Inflammatory macrophage (primary cell): ENCODE measurements around the gene GDE1.

Experiments used
- DNase-seq, 2 donors: peaks; one replicate each; pipeline ENCODE4 v3.0.0-alpha.2; 2020 to 2022

The GDE1 gene

DNA sequence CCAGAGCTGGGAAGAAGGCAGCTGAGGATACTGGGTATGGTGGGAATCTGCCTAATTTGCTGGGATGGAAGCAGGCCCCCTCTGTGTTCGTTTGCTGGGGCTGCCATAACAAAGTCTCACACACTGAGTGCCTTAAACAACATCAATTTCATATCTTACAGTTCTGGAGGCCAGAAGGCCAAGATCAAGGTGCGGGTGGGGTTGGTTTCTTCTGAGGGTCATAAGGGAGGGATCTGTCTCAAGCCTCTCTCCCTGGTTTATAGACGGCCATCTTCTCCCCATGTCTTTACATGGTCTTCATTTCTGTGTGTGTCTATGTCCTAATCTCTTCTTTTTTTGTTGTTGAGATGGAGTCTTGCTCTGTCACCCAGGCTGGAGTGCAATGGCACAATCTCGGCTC, 35.8 kb downstream of the GDE1 start:
- no peak for DNase-seq

DNA sequence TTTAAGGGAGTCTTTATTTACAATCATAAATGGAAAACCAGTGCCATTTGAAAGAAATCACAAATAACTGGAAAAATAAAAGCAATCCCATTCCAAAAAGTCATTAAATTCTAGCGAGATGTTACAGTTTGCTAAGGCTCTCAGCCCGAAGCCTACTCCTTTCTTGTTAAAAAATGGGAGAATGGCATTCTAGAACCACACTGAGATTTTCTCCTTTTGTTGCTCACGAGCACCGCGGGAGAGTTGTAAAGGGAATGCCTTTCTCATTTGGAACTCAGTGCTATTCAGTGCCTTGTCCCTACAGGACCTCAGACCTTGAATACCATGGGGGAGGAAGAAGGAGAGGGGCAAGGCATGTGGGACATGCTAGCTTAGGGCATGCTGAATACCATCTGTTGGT, 36.3 kb downstream of the GDE1 start:
- DNase-seq = no peak

DNA sequence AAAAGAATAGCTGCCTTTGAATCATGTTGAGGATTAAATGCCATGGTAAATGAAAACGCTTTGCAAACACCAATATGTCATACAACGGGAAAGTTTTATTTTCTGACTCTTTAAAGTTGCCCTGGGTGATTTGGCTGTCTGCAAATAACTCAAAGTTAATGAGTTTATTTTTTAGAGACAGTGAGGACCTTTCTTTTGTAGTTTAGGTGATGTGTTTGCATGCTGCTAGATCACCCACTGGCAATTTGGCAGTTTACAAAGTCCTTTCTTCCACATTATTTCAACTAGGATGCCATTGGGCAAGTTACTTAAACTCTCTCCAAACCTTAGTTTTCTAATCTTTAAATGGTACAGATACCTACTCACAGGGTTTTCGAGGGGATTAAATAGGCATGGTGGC, 37.8 kb downstream of the GDE1 start:
- no peak for DNase-seq

DNA sequence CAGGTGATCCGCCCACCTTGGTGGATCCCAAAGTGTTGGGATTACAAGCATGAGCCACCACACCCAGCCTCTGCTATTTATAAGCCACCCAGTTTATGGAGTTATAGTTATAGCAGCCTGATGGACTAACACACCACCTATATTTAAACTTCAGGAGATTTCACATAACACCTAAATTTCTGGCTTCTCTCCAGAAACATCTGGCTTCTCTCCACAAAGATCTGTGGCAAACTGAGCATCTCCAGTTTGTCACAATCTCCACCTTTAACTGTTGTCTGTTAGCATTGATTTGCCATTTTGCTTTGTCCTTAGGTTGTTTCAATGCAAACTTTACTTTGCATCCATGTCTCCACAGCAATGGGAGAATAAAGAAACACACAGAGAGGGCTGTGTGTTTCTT, 39.6 kb downstream of the GDE1 start:
- DNase-seq = no peak

DNA sequence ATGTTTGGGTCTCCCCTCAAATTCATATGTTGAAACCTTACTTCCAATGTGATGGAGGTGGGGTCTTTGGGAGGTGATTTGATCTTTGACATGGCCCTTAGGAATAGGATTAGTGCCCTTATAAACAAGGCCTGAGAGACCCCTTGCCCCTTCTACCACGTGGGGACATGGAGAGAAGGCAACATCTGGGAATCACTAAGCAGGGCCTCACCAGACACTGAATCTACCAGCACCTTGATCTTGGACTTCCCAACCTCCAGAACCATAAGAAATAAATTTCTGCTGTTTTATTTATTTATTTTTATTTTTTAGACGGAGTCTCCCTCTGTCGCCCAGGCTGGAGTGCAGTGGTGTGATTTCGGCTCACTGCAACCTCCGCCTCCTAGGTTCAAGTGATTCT, 40.1 kb downstream of the GDE1 start:
- DNase-seq = no peak

DNA sequence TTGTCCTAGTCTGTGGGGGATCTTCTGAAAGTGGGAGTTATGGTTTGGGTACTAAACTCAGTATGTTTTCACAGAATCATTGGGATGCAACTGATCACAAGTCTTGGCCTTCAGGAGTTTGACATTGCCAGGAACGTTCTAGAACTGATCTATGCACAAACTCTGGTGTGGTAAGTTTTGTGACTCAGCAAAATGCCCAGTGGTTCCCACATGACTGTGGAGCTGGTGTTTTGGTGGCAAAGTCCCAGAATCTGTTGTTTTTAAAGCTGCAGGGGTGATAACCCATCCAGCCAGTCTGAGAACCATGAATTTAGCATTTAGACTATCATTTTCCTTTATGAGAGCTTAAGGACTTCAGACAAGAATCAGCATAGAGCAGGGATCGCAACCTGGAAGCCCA, 40.6 kb downstream of the GDE1 start:
- peak in 1 of 2 donors; percentile 2 for DNase-seq

DNA sequence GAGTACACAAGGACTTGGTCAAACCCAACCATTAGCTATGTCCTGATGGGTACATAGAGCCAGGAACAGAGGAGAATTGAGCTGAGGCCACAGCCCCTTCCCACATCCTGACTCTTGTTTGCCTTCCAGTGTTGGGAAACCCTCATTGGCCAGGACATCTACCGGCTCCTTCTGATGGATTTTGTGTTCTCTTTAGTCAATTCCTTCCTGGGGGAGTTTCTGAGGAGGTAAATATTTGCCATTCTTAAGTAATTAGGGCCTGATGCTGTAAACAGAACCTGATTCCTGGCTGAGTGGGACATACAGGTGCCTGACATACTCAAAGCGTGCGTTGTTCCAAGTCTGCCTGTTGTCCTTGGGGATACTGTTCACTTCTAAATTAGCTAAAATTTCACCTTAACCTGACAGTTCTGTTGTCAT, 42.6 kb downstream of the GDE1 start:
- DNase-seq = no peak

DNA sequence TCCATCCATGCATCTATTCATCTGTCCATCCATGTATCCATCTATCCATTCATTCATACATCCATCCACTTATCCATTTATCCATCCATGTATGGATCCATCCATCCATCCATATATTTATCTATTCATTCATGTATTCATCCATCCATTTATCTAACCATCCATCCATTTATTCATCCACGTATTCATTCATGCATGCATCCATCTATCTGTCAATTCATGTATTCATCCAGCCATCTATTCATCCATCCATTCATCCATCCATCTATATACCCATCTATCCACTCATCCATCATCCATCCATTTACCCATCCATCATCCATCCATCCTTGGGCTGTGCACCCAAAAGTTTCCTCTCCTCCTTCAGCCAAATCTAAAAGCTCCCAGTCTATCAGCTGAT, 43.4 kb downstream of the GDE1 start:
- no peak for DNase-seq

DNA sequence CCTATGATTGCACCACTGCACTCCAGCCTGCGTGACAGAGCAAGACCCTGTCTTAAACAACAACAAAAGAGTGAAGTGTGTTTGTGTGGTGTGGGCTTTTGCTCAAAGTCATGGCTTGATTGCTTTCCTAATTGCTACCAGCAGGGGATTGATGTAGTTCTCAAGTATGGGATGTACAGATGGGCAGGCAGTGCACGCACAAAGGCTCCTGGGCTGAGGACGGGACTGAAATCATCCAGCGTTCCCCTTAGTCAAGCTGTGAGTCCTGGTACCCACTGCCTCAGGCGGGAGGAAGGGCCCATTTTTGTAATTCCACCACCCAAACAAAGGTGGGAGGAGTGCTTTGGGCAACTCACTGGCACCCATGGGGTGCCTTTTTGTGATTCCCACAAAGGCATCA, 47.3 kb downstream of the GDE1 start:
- DNase-seq = no peak

DNA sequence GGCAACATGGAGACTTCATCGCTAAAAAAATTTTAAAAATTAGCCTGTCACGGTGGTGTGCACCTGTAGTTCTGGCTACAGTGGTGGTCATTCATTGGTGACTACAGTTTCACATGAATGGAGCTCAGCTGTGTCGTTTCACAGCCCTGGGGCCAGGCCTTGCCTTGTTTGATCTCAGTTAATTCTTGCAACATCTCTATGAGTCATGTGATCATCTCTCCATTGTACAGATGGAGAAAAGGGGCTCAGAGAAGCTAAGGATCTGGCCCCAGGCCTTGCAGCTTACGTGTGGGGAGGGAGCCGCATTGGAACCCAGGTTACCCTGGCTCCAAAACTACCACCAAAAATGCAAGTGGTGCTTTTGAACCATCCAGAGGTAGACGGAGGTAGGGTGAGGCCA, 49.4 kb downstream of the GDE1 start:
- no peak for DNase-seq

DNA sequence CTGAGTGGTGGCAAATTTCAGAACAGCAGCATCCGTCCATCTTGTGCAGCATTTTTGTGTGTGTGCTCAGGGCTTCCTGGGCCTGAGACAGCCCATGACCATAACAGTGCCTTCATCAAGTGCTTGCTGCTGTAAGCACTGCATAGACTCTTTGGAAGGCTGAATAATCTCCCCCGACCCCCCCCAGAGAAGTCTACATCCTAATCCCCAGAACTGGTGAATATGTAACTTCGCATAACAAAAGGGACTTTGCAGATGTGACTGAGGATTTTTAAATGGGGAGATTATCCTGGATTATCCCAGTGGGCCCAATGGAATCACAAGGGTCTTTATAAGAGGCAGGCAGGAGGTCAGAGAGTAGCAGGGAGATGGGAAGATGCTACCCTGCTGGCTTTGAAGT, 53.6 kb downstream of the GDE1 start:
- no peak for DNase-seq

DNA sequence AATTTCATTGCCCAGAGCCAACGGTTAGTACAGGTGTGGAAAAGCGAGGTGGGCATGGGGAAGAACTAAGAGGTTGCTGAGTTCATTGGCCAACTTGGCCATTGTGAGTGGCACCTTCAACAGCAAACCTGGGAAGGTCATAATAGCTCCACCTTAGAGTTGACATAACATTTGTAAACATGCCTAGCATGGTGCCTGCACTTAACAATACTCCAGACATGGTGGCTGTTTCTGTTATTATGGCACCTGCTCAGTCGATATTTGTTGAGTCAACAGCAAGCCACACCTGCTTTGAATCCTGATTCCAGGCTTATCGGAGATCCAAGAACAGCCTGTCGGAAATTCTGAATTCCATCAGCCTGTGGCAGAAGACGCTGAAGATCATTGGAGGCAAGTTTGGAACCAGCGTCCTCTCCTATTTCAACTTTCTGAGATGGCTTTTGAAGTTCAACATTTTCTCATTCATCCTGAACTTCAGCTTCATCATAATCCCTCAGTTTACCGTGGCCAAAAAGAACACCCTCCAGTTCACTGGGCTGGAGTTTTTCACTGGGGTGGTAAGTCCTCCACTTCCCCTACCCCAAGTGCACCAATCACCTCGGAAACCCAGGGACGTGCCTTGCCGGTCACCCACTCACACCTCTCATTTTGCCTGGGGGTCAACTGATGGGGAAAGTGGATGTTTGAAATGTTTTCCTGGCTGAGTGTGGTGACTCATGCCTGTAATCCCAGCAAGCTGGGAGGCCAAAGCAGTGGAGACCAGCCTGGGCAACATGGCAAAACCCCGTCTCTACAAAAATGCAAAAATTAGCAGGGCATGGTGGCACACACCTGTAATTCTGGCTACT, 58.2 kb downstream of the GDE1 start:
- DNase-seq = no peak

DNA sequence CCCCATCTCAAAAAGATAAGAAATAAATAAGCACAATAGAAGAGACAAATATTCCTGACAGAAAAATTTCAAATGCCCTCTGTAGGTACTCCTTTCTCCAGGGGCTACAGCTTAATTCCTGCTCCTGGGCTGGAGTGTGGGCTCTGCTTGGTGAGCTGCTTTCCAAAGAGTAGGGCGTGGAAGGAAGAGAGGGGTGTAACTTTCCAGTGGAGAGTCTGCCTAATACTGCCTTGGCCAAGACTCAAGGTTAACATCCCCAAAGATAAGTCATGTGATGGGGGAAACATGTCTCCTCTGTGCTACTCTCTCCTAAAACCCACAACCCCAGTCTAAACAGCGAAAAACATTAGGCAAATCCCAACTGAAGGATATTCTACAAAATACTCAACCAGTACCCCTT, 61.5 kb downstream of the GDE1 start:
- DNase-seq = no peak

DNA sequence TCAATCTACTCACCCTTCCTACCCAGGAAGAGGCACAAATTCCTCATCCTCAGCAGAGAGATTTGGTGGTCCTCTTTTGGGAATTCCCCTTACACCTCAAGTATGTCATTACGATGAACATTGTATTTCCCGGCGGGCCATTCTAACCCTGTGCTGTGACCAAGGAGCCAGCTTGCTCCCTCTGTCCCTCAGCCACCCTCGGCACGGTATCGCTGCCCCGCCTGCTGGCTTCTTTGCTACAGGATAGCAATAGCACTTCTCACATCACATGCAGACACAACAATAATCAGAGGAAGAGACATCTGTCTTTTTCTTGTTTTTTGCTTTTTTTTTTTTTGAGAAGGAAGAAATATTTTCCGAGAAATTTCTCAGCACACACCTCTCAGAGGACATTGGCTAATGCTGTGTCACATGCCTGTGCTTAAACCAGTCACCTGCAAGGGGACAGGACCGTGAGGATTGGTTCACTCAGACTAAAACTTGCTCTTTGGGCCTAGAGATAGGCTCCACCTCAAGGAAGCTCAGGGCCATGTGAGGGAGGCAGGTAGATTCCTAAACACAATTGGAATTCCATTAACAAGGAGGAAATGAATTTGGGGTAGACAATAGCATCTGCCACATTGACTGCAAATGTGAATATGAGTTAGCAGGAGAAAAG, 63.0 kb downstream of the GDE1 start:
- no peak for DNase-seq
